AG20443 (cell line): ENCODE measurements around the gene PIGQ.

Experiments used
- DNase-seq: peaks from one replicate; pipeline ENCODE4 v3.0.0; 2012; ENCODE audit warnings: low spot score, mixed read lengths

The PIGQ gene

GRCh38 chr16:534135-534534 is 35.6 kb upstream of the PIGQ start:
- DNase-seq, result no peak

DNA sequence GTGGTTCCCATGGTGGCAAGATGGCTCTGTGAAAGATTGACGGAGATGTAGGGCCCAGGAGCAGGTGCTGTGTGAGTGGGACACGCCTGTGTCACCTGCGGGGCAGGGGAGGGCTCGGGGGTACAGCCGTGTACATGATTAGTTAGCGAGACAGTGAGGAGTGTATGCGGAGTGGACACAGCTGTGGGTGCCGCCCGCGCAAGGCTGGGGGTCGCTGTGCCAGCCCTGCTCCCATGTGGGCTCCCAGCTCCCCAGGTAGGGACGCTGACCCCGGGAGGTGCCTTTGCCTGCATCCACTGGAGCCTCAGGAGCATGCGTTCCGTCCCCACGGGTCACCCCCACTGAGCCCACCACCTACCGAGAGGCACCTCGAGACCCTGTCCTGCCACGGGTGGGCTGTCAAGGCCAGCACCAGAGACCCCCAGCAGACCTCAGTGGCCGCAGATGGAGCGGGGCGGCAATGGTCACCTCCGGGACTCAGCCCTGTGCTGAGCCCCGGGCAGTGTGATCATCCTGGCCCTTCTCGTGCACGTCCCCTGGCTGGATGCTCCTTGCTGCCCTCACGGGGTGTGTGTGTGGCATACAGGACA is 34.8 kb upstream of the PIGQ start:
- DNase-seq, result no peak

- peak; percentile 95 for DNase-seq
These were observed 34.0 kb upstream of the PIGQ start for GRCh38 chr16:535446-536405.

DNA sequence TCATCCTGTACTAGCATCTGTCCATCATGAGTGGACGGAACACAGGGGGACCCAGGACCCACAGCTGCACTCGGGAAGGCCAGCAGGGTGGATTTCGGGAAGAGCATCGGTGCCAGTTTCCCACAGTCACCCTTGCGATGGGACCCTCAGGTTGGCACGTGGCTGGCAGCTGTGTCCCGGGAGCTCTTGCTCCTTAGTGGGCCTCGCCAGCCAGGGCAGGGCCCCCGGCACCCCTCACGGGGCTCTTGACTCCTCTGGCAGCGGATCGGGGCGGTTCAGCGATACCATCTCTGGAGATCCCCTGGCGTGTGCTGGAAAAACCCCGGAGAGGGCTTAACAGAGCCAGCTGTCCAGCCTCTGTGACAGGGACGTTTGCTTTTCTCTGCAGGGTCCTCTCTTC is 33.0 kb upstream of the PIGQ start:
- DNase-seq, result no peak

DNA sequence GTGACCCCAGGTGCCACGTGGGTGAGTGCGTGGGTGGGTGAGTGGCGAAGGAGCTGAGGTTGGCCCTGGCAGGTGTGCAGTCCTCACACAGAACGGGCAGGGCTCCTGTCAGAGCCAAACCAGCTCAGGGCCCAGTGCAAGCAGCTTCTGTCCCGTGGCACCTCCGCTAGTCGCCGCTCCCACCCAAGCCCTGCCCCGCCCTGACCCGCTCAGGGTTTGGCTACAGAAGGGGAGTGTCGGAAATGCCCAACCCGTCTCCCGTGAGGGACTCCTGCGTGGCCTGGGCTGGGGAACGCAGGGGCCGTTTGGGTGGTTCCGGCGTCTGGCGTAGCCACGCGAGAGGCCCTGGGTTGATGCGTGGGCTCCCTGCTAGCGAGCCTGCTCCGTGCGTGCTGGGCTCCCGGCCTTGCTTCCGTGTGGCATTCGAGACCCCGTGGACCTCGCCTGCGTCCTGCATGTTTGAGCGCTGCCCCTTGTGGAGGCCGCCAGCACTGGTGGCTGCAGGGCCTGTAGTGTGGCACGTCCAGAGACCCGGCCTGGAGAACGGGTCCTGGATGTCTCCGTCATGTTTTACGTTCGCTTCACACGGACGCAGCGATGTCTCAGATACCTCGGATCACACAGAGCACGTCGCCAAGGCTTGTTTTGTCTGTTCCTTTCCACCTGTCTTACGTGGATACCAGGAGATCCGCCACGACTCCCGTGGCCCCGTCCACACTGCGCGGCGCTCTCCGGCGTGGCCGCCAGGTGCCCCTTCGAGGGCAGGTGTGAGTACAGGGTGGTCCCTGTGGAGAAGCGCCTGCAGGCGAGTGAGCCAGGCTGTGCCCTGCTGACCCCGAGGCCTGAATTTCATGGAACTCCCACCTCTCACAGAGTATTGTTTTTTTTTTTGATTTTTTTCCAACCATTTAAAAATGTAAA is 32.1 kb upstream of the PIGQ start:
- DNase-seq, result no peak

GRCh38 chr16:539901-540530 is 29.8 kb upstream of the PIGQ start:
- no peak for DNase-seq

DNA sequence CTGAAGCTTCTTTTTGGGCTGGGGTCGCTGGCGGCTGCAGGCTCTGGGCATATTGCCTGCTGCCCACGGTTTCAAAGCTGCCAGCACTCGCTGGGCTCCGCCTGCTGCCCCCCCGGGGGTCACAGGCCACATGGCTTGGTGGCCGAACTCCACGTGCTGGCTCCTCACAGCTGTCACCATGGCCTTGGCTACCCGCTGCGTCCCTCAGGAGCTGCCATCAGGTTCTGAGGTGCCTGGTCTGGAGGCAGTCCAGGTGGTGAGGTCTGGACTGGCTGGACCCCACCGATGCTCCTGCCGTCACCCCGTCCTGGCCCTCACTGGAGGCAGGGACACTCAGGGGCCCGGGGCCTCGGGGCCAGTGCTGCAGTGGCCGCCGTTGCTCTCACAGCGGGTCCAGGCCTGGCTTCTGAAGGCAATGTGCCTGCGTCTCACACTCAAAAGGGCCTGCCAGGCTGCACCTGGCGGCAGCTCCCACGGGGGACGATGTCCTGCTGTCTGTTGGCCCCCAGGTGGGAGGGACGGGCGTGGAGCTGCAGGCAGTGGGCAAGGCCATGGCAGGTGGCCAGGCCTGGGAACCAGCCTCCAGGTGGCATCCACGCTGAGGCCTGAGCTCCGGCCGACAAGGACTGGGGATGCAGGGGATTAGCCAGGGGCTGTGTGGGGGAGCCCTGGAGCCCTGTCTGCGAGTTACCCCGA is 29.0 kb upstream of the PIGQ start:
- no peak for DNase-seq

DNA sequence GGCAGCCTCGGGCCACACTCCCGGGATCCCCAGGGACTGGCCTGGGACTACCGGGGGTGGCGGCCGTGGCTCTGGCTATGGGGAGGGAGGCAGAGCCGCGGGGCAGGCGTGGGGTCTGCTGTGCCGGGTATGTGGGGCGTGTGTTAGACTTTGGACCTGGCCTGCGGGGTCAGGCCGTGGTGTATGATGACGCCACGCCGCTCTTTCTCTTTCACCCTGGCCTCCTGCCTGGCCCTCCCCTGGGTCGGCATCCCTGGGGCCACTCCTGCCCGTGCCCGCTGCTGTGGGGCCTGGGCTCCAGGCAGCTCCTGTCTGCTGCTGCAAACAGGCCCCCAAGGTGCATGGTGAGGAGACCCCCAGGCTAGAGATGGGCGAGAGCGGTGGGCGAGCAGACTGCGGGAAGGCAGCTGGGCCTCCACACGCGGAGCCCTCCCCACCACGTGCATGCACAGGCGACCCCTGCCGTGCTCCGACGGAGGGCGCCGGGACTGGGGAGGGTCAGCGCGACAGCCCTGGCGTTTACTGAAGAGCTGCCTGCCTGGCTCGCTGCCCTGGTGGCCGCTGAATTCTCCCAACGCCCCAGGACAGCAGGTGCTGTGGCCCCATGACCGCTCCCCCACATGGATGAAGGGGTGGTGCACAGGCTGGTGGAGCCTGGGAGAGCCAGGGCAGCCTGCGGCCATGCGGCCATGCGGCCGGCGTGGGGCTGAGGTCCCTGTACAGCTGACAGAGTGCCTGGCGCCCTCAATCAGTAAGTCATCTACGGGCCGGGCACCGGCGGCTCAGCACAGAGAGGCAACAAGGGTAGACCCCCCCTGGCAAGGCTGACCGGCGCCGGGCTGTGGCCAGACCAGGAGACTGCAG is 26.2 kb upstream of the PIGQ start:
- DNase-seq, result no peak

- no peak for DNase-seq
These were observed 25.3 kb upstream of the PIGQ start for GRCh38 chr16:544517-544916.

- peak; percentile 80 for DNase-seq
These were observed 22.6 kb upstream of the PIGQ start for GRCh38 chr16:546909-547770.

DNA sequence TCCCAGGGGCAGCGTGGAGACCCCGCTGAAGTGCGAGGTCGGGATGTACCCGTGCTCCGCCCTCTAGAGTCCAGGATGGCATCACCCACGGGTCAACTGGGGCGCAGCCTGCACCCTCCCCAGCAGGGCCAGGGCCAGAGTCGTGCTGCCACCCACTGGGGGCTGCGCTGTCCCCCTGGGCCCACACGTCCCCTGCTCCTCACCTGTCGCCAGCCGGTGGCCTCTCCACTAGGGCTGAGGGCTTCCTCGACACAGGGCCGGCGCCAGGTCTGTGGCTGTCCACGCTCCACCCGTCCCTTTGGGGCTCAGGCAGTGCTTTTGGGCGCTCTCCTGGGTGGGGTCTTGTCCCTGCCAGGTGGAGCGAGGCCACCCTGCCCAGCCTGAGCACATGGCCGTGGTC is 21.2 kb upstream of the PIGQ start:
- DNase-seq, result no peak

- no peak for DNase-seq
These were observed 20.1 kb upstream of the PIGQ start for GRCh38 chr16:549544-550263.

DNA sequence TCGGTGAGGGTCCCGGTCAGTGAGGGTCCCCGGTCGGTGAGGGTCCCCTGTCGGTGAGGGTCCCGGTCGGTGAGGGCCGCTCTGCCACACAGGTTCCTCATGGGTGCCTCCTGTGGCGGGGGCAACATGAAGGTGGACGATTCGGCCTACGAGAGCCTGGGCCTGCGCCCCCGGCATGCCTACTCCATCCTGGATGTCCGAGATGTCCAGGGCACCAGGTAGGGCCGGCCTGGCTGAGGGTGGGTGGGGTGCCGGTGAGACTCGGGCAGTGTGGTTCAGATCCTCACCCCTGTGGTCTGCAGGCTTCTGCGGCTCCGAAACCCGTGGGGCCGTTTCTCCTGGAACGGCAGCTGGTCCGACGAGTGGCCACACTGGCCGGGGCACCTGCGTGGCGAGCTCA is 18.6 kb upstream of the PIGQ start:
- DNase-seq, result no peak

GRCh38 chr16:552171-552570 is 17.6 kb upstream of the PIGQ start:
- DNase-seq, result no peak

GRCh38 chr16:553601-554296 is 16.0 kb upstream of the PIGQ start:
- no peak for DNase-seq

DNA sequence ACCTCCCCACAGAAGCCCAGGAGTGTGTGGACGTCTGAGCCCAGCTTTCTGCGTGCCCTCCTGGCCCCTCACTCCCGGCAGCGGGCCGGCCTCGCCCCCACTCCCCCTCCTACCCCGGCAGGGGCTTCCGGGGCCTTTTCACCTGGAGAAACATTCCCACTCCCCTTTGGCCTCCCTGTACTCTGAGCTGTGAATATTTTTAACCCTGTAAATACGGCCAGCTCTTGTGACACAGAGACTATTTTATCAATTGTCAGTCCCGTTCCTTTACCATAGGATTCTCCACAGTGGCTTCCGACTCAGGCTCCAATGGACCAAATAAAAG is 15.5 kb upstream of the PIGQ start:
- DNase-seq, result no peak

GRCh38 chr16:554640-555365 is 15.0 kb upstream of the PIGQ start:
- peak; percentile 91 for DNase-seq
